Measurements from ENCODE around the gene CSMD2.

CSMD2 gene

DNA sequence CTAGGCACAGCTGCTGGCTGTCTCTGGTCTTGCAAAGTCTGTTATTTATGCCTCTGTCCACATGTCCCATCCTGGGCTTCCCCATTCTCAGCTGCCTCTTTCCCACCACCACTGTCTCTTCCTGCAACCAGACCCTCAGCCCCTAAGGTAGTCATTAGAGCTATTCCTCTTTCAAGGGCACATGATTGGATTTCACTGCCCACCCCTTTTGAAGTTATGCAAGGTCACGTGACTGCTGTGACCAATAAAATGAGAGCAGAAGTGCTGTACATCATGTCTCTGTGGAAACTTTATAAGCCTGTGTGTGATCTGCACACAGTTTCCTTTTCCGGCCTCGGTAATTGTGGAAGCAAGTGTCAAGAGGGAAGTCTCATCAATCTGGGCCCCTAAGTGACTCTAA is 437.7 kb downstream of the CSMD2 start:
- no peak for DNase-seq

DNA sequence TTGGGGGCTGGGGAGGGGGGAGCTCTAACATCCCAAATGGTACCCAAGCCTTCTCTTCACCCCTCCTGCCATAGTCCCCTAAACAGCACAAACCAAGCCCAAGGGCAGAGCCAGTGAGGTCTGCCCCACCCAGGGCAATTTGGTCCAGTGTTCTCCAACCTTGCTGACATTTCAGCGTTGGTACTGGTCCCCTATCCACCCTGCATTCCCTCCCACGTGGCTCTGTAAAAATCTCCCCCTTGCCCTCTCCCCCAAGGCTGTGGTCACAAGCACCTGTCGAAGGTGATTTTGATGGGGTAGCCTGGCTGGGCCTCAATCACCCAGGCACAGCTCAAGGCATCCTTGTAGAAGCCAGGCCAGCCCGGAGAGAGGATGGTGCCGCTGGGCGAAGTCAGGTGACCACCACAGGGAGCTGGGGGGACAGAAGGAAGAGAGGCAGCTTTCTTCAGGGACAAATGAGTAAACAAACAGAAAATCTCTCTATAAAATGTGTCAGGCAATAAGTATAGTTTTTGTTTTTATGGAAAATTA is 438.7 kb downstream of the CSMD2 start:
- DNase-seq: no peak

DNA sequence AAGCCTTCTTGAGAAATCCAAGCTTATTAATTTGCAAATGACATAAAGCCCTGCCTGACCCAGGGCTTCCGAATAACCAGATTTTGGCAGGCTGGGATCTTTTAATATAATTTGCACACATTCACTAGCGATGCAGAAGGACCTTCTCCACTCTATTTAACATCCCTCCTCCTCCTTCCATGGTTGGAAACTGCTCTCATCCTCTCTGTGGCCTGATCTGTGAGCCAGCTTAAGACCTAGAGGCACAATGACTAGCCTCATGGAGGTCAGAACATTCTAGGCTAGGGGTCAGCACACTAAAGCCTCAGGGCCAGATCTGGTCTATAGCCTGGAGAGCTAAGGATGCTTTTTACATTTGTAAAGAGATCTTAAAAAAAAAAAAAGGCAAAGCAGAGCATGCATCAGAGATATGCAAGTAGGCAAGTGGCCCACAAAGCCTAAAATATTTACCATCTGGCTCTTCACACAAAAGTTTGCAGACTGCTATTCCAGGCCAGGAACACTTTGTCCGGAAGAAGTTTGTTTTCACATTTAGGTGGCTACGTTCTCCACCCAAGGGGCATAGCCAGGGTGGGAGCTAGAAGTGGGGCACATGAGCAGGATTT is 439.4 kb downstream of the CSMD2 start:
- DNase-seq: no peak

DNA sequence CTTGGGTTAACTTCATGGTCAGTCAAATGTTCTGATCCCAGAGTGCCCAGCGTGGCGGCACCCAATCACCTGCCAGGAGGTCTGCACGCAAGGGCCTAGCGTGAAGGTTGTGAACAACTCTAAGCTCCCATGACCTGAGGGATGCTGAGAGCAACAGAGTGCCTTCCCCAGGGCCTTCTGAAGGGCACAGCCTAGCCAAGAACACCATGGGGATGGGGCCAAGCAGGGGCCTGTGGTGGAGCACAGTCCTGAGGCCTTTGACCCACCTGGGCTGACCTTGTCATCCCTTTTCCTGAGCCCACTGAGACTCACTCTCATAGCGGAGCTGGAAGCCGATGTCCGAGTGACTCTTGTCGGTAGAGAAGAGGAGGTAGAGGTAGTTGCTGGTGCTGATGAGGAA is 440.0 kb downstream of the CSMD2 start:
- no peak for DNase-seq

DNA sequence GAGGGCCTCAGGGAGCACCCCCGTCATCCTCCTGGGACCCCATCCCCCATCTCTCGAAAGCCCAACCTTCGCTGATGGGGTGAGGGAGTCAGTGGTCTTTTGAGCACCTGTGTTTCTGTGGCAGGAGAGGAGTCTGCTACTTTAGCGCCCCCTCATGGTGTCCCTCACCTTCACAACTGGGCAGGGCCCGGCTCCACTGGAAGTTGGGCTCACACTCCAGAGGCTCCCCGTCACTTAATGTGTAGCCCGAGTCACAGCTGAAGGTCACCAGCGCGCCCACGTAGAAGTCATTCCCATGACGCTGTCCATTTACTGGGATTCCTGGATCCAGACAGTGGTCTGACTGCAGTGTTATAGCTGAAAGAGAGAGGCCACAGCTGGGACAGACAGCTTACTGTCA is 440.7 kb downstream of the CSMD2 start:
- no peak for DNase-seq

DNA sequence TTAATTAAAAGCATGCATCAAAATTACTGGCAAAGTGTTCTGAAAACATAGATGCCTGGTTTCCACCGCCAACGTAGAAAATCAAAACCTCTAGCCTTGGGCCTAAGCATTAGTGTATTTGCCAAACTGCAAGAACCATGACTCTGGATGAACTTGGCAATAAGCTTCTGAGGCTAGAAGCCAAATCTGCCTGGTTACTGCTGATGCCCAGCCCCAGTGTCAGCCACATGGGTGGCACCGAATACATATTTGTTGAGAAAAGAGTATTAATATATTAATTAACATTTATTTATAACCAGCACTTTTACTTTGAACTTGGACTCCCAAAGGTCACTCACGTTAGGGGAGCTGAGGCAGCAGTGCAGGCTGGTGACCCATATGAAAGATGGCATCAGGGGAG is 441.8 kb downstream of the CSMD2 start:
- DNase-seq: no peak

DNA sequence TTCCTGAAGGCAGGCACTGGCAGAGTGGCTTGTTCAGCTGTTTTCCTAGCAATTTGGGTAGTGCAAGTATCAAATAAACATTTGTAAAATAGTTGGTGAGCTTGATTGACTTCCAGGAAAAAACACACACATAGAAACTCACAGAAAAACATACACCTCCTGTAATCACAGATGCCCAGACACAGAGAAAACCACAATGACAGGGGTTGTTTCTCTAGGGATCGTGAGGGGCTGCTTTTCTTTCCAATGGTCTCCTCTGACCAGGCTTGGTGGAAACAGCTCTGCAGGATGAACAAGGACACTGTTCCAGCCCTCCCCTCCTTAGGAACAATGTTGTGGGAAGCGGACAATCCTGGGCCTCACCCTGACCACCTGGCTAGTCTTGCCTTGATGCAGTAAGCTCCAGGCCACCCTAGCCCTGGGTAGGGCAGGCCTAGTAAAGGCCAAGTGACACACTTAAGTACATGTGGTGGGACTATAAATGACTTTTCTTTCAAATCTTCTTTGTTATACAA is 443.7 kb downstream of the CSMD2 start:
- DNase-seq: peak; percentile 12

DNA sequence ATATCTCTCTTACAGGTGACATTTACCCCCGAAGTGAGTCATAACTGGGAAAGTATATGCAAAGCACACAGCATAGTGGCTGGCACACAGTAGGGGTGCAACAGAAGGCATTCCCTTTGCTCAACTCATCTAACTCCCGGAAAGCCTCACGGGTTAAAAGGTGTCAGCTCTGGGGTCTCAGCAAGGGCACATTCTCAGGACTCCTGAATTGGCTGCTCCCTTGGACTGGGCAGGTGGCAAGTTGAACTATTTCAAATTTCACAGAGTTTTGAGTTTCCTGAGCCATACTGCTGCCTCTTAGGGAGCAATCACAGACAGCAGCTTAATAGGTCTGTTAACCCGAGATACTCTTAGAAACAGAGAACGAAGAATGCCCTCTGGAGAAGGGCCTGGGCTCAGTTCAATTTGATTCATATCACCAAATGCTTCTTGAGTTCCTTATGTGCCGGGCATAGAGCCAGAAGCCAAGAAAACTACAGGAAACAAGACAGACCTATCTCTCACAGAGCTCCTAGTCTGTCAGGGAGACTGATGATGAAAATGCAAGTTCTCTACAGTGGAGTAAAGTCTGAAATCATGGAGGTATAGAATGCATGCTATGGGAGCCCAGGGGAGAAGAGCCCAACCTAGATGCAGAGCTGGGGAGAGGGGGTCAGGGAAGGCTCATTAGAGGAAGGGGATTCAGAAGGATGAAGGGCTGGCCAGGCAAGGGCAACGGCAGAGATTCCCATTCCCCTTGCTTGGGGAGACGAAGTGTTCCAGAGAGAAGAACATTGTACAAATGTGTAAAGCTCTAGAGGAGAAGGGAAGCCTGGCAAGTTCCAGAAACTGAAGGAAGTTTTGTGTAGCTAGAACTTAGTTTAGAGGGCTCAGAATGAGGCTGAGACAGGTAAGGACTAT is 445.0 kb downstream of the CSMD2 start:
- DNase-seq: peak; percentile 58

DNA sequence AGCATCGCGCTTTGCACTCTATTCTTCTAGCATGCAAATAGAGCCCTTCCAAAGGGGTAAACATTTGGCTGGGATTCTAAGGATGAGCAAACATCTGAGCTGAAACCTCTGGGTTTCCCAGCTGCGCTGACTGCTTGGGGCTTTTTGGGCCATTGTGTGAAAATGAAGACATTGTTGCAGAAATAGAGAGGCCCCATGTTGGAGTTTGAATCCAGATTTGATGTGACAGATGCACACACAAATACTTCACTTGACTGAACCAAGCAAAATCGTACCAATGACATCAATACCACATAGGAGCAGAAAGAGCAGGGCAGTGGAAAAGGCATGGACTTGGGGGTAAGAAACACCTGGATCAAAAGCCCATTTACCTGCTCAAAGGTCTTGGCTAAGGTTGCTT is 445.7 kb downstream of the CSMD2 start:
- DNase-seq: no peak

DNA sequence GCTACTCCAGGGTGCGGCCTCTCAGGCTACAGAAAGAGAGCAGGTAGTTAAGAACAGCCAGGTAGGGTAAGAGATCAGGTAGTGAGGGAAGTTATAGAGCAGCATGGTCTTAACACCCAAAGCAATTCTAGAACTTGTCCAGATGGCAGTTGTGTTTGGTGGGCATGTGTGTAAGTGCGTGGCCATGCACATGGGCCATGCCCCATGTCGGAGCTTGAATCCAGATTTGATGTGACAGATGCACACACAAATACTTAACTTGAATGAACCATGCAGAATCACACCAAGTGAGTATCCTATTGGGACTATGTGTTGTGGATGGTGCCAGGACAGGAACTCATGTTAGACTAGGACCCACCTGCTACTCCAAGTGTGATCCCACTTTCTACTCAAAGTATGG is 446.8 kb downstream of the CSMD2 start:
- DNase-seq: no peak

DNA sequence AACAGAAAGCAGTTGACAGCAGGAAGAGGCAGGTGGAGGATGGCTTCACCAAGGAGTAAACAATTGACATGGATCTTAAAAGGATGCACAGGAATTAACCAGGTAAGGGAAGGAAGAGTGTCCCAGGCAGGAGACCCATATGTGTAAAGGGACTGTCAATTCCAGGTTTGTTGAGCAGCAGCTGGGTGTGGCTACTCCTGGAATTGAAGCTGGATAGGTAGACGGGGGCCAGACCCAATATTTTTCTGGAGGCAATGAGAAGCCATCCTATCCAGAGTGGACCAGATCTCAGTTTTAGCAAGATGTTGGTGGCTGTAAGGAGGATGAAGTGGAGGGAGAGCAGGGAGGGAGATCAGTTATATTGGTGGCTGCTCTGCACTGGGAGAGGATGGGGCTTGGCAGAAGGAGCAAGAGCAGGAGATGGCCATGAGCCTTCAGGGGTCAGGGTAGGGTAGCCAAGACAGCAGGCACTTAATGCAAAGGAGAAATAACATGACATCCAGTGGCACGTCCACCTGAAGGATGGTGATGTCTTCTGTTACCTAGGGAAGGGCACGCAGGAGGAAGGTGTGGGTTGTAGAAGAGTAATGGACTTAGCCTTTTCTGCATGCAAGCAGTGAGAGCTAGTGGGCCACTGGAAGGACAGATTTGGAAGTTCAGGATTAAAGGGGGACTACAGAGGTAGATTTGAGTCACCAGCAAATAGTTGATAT is 447.9 kb downstream of the CSMD2 start:
- no peak for DNase-seq

DNA sequence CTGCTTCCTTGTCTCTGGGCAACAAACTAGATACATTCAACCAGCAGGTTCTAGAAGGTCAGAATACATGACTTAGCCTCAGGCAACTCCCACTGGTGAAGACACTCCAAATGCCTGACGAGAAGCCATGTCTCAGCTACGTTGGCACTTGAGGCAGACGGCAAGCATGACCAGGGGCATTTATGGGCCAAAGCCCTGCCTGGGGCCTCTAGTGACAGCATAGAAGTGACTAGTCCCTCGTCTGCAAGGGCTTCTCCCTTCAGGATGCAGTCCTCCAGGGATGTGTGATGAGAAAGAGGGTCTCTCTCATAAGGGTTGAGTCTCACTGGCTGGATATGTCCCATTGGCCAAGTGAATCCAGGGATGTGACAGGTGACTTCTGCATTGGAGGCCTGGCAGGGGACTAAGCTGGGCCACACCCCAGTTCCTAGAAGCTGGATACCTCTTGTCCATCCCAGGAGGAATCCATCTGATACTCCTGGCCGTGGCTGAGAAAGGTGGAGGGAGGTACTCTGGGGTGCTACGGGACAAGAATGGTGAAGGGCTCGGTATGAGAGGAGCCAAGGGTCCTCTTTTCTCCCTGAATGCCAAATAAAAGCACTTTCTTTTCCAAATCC is 449.7 kb downstream of the CSMD2 start:
- no peak for DNase-seq

DNA sequence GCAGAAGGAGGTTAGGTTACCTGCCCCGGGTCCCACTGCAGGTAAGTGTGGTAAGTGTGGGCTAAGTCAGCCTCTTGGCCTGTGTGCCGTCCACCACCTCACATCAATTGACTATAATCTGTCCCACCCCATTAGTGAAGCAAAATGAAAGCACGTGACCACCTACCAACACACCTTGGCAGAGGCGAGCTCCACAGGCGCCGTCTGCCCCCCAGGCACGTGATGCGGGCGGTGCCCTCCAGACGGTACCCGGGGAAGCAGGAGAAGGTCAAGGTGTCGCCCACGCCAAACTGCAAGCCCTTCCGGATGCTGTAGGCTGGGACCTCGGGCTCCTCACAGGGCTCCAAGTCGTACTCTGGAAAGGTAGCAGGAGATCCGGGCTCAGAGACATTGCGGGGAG is 450.6 kb downstream of the CSMD2 start:
- no peak for DNase-seq

DNA sequence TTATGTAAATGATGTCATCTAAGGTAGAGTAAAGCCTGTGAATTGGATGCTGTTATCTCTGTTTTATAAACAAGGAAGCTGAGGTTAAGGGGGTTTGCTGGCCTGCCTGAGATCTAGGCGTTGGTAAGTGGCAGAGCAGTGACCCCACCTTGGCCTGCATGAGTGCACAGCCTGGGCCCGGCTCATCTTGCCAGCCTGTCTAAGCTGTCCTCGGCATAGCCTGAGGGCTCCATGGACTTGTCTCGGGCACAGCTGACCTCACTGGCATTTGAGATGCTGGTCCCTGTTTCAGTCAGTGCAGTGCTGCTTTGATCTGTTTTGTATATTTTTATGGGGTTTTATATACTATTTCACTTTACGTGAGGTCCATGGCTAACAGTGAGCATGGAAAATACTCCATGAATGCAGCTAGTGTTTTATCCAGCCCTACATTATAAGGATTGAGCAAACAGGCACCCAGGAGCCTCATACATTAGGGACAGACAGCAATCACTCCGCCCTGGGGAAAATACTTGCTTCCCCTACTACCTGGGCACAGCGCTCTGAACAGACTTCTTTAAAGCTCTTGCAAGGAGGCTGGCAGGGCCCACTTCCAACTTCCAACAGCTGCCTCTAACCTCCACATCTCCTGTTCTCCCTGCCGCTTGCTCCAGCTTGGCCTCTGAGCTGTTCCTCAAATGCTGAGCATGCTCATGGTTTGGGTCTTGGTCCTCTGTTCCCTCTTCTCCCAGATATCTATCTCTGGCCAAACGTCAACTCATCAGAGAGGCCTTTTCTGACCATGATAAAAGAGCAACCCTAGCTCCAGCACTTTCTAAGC is 451.8 kb downstream of the CSMD2 start:
- no peak for DNase-seq

DNA sequence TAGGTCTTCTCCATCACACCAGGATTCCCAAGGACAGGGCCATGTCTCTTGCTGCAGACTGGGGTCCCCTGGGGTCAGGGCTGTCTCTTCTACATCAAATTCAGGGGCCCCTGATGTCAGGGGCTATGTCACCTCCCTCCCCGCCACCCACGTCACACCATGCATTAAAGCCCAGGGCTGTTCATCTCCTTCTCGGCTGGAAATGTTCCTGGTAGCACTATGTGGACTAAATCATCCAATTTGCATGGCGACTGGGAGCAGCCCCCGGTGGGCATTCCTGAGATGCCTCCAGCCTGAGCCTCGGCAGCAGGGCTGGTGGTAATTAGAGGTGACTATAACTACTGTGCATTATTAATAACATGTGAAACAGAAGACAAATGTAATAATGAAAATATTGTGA is 452.8 kb downstream of the CSMD2 start:
- no peak for DNase-seq

DNA sequence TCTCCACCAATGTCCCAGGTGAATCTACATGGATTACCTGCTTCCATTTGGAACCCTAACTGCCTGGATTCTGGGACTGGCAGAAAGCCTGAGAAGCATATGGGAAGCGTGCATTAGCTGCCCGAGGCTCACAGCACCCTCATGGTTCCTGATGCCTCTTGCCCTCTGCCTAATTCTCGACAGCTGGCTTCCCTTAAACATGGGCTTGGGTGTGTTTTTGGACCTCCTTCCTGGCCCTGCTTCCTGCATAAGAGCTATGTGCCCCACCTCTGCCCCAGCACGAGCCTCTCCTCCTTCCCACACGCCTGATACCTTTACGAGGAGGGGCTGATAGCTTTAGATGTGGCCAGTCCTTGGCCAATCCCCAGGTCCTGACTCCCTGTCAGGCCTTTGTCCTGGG is 453.5 kb downstream of the CSMD2 start:
- DNase-seq: no peak

DNA sequence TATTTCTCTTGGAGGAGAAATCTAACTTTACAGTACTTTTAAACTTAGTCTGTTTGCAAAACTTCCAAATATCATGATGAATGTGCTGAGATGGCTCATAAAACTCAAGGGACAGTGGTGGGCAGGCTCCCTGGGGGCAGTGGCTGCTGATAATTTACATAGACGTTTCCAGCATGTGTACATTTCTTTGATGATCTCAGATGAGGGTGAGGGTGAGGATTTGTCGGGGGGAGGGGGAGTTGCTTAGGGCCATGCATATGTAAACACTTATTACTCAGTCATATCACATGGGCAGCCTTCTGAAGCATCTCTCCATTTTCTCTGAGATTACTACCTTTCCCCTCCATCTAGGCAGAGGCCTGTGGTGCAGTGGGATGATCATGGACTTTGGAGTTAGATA is 454.1 kb downstream of the CSMD2 start:
- no peak for DNase-seq

DNA sequence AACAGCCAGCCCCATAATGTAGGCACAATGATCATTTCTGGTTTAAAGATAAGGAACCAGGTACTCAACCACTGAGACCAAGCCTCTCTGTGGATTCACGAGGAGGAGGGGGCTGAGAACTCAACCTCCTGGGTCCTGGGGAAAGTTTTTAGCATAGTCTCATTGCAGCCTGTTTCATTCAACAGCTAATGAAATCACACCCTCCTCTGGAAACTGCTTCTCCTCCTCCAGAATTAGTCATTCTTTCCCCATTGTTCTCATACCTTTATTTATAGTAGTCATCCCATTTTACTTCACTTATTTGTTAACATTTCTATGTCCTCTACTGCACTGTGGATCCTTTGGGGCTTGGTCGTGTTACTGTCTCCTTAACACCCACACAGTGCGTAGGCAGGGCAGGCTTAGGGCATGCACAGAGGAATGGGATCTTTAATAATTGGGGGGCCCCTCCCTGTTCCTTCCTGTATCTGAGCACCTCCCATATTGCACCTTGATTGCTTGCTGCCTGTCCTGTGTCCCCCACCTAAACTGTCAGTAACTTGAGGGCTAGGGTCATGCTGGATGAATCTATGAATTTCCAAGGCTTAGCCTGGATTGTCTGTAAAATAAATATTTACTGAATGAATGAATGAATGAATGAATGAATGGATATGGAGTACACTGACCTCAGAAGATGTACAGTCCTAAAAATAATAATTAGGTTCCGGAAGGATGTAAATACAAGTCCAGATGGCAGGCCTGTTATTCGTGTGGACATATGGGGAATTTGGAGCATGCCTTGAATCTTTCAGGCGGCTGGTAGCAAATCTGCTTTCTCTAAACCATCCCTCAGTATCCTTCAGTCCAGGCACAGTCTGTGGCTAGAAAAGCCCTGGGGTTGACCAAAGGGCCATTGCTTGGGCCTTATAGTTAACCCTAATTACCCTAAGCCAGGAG is 455.0 kb downstream of the CSMD2 start:
- DNase-seq: no peak

DNA sequence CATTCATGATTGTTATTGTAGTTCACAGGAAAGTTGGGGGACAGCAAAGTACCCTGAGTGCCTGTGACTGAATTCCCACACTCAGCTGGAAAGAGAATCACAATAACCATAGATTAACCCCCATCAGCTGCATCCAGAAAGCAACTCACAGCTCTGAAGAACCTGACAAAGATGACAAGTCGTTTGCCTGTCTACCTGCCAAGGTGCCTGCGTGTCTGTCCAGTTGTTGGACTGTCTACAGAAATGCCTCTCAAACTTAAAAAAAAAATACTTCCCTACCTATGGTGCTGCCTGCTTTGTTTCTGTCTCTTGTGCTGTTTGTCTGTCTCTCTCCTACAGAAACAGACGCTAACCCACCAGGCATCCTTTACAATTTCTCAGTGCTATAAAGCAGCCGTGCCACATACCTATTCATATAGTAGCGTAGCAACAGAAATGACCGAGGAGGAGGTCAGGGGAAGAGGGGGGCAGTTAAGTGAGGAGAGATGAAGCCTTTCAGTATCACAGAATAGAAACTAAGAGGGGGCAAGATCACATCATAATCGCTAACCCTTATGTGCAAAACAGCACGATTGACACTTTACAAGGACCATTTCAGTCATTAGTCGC is 455.8 kb downstream of the CSMD2 start:
- no peak for DNase-seq

DNA sequence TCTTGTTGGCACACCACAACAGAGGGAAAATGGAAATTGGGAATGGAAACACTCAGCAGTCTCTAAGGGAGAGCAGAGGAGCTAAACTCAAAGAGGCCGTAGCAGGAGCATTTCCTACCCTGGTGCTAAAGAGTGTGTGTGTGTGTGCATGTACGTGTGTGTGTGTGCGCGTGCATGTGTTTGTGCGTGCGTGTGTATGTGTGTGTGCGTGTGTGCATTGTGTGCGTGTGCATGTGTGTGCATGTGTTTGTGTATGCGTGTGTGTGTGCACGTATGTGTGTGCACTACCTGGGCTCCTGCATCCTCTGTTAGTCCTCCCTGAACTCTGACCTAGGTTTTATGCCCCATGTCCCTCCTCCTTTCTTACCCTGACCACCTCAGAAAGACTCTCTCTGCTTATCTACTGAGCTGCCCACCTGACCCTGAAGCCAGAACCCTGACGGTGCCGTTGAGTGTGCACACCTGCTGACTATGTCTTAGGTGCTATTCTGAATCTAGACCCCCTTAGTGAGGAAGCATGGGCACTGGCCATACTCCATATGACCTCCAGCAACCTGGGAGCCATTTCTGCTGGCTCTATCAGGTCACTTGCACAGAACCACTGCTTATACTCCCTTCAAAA is 458.3 kb downstream of the CSMD2 start:
- no peak for DNase-seq
